KOPT-K1 (cell line): ENCODE results near the gene CWC27.
A peak's percentile ranks its signal among the peaks of the same experiment; 100 is the strongest.

Experiments
- H3K27ac ChIP-seq: fragments of 200-600 bp; sonication (generic); 2 replicates; pipeline ENCODE4 v1.5.1; 2016; ENCODE audit warnings: antibody characterized with exemption, mild to moderate bottlenecking, low read depth, low read length; ENCODE audit not compliant: poor library complexity, severe bottlenecking
- H3K36me3 ChIP-seq: fragments of 200-600 bp; sonication (generic); 2 replicates; pipeline ENCODE4 v1.5.1; 2017; ENCODE audit warnings: antibody characterized with exemption, mild to moderate bottlenecking, low read length, moderate library complexity; ENCODE audit not compliant: insufficient read depth
- H3K9me3 ChIP-seq: fragments of 200-600 bp; sonication (generic); 2 replicates; pipeline ENCODE4 v1.5.1; 2017; ENCODE audit warnings: antibody characterized with exemption, low read length, mild to moderate bottlenecking; ENCODE audit not compliant: insufficient read depth, poor library complexity, severe bottlenecking

Gene CWC27

GRCh38 chr5:64980176-64980575 lies 211.4 kb downstream of the CWC27 start:
- no peak overlapping the region for H3K27ac ChIP-seq
- H3K9me3 ChIP-seq, result no peaks in the 10 kb centered on the region
- H3K36me3 ChIP-seq, result peaks cover 9% of the 10 kb centered on the region

GRCh38 chr5:64987768-64988167 lies 219.0 kb downstream of the CWC27 start:
- no peak overlapping the region for H3K27ac ChIP-seq
- H3K36me3 ChIP-seq, result no peaks in the 10 kb centered on the region
- peaks cover 14% of the 10 kb centered on the region for H3K9me3 ChIP-seq

GRCh38 chr5:65009207-65009606 lies 240.5 kb downstream of the CWC27 start:
- H3K36me3 ChIP-seq, result no peaks in the 10 kb centered on the region
- H3K9me3 ChIP-seq, result no peaks in the 10 kb centered on the region
- no peak overlapping the region for H3K27ac ChIP-seq

- no peaks in the 10 kb centered on the region for H3K36me3 ChIP-seq
- no peaks in the 10 kb centered on the region for H3K9me3 ChIP-seq
- H3K27ac ChIP-seq, result no peak overlapping the region
Measured at GRCh38 chr5:65010841-65011240, 242.1 kb downstream of the CWC27 start.

- Histone ChIP-seq H3K9me3 (no peaks in the 10 kb centered on the region), H3K36me3 (no peaks in the 10 kb centered on the region), H3K27ac (no peak overlapping the region)
Measured at GRCh38 chr5:65012301-65012892, 243.7 kb downstream of the CWC27 start.

- H3K36me3 ChIP-seq, result no peaks in the 10 kb centered on the region
- H3K9me3 ChIP-seq, result no peaks in the 10 kb centered on the region
- no peak overlapping the region for H3K27ac ChIP-seq
Measured at GRCh38 chr5:65013166-65013565, 244.4 kb downstream of the CWC27 start.

GRCh38 chr5:65014769-65015168 lies 246.0 kb downstream of the CWC27 start:
- Histone ChIP-seq H3K36me3 (no peaks in the 10 kb centered on the region), H3K9me3 (no peaks in the 10 kb centered on the region), H3K27ac (no peak overlapping the region)

- Histone ChIP-seq H3K27ac (no peak overlapping the region), H3K36me3 (no peaks in the 10 kb centered on the region), H3K9me3 (no peaks in the 10 kb centered on the region)
Measured at GRCh38 chr5:65015767-65016166, 247.0 kb downstream of the CWC27 start.

GRCh38 chr5:65017636-65018035 lies 248.9 kb downstream of the CWC27 start:
- Histone ChIP-seq H3K36me3 (no peaks in the 10 kb centered on the region), H3K9me3 (no peaks in the 10 kb centered on the region), H3K27ac (no peak overlapping the region)

- Histone ChIP-seq H3K36me3 (no peaks in the 10 kb centered on the region), H3K27ac (no peak overlapping the region), H3K9me3 (no peaks in the 10 kb centered on the region)
Measured at GRCh38 chr5:65018763-65019162, 250.0 kb downstream of the CWC27 start.

- no peaks in the 10 kb centered on the region for H3K36me3 ChIP-seq
- H3K9me3 ChIP-seq, result no peaks in the 10 kb centered on the region
- no peak overlapping the region for H3K27ac ChIP-seq
Measured at GRCh38 chr5:65020492-65020891, 251.8 kb downstream of the CWC27 start.

GRCh38 chr5:65021527-65022226 lies 252.9 kb downstream of the CWC27 start:
- no peaks in the 10 kb centered on the region for H3K36me3 ChIP-seq
- H3K9me3 ChIP-seq, result no peaks in the 10 kb centered on the region
- H3K27ac ChIP-seq, result peak overlapping the region; percentile 27

GRCh38 chr5:65022932-65023331 lies 254.2 kb downstream of the CWC27 start:
- no peaks in the 10 kb centered on the region for H3K9me3 ChIP-seq
- no peaks in the 10 kb centered on the region for H3K36me3 ChIP-seq

GRCh38 chr5:65024681-65025080 lies 256.0 kb downstream of the CWC27 start:
- no peaks in the 10 kb centered on the region for H3K36me3 ChIP-seq
- no peak overlapping the region for H3K27ac ChIP-seq
- H3K9me3 ChIP-seq, result no peaks in the 10 kb centered on the region

More at GRCh38 chr5:65022932-65023331, 254.2 kb downstream of the CWC27 start:
- H3K27ac ChIP-seq, result no peak overlapping the region

GRCh38 chr5:65026816-65027548 lies 258.3 kb downstream of the CWC27 start:
- no peak overlapping the region for H3K27ac ChIP-seq
- H3K9me3 ChIP-seq, result no peaks in the 10 kb centered on the region
- no peaks in the 10 kb centered on the region for H3K36me3 ChIP-seq
